ENCODE measurements around the gene GLT1D1.

GRCh38 chr12:129005416-129005815, 152.1 kb downstream of the GLT1D1 start:
- no peak for TF ChIP-seq CTCF (conservative IDR thresholded peaks at IDR 0.05 in 1 of 2, IDR thresholded peaks at IDR 0.05 in 1 of 2; ENCODE audit: extremely low read depth in 1 of 2, insufficient read depth in 1 of 2, low read depth in 1 of 2, low read length in 2 of 2)
- no peak for TF ChIP-seq EZH2 (IDR thresholded peaks at IDR 0.05; ENCODE audit: borderline replicate concordance, low read length)

All from mammary epithelial cell (primary cell).